GM12864 (cell line): ENCODE data around the gene RBM8A.

Experiments
- DNase-seq: peaks from one replicate; pipeline ENCODE4 v3.0.0-alpha.2; 2011; ENCODE audit warnings: low read depth
- H3K4me3 ChIP-seq: 2 replicates; pipeline ENCODE4 v1.5.1; 2011; ENCODE audit warnings: mild to moderate bottlenecking, low read depth, low read length, control low read depth
- CTCF ChIP-seq: IDR thresholded peaks from 2 replicates; pipeline ENCODE4 v1.5.1; 2011; ENCODE audit warnings: low read depth, mild to moderate bottlenecking, moderate library complexity, low read length, control low read depth, inconsistent platforms; ENCODE audit errors: missing control alignments

The RBM8A gene

GRCh38 chr1:145891143-145891542 lies 36.1 kb downstream of the RBM8A start:
- TF ChIP-seq CTCF: no peak
- no peak for DNase-seq
- no peak overlapping the region for H3K4me3 ChIP-seq

- H3K4me3 ChIP-seq: no peak overlapping the region
- no peak for DNase-seq
- no peak for TF ChIP-seq CTCF
Measured at GRCh38 chr1:145889722-145890121, 37.6 kb downstream of the RBM8A start.

- H3K4me3 ChIP-seq: no peak overlapping the region
- no peak for TF ChIP-seq CTCF
- no peak for DNase-seq
Measured at GRCh38 chr1:145887631-145888030, 39.7 kb downstream of the RBM8A start.

- no peak for DNase-seq
- H3K4me3 ChIP-seq: no peak overlapping the region
- TF ChIP-seq CTCF: no peak
Measured at GRCh38 chr1:145886816-145887215, 40.5 kb downstream of the RBM8A start.

GRCh38 chr1:145886390-145886789 lies 40.9 kb downstream of the RBM8A start:
- no peak for DNase-seq
- H3K4me3 ChIP-seq: peak overlapping the region; percentile 68; the same call in 1 of the 2 replicates
- TF ChIP-seq CTCF: no peak

- no peak for TF ChIP-seq CTCF
- peak within 1 kb of the TSS; percentile 68 for H3K4me3 ChIP-seq
- peak; percentile 25 for DNase-seq
Measured at GRCh38 chr1:145885738-145886287, 41.5 kb downstream of the RBM8A start, which contains the start of gene ANKRD35. ANKRD35 (minus strand) TSS chr1:145885866; CDS start chr1:145885758, 108 bp downstream.

GRCh38 chr1:145884675-145885074 lies 42.6 kb downstream of the RBM8A start:
- DNase-seq: no peak
- TF ChIP-seq CTCF: no peak

More at GRCh38 chr1:145884675-145885074, 42.6 kb downstream of the RBM8A start:
- H3K4me3 ChIP-seq: no peak overlapping the region
